NCI-H2107 (cell line): Measurements from ENCODE around the gene IRX2.

Source experiments
- DNase-seq: peaks from one replicate; lab custom pipeline; 2025; lab: John Stamatoyannopoulos, UW

IRX2 gene

GRCh38 chr5:2714026-2714425 lies 37.5 kb downstream of the IRX2 start:
- DNase-seq, result no peak

- DNase-seq, result no peak
Observed at GRCh38 chr5:2711446-2712425, 39.7 kb downstream of the IRX2 start.

- no peak for DNase-seq
Observed at GRCh38 chr5:2710910-2711309, 40.6 kb downstream of the IRX2 start.

GRCh38 chr5:2709976-2710689 lies 41.3 kb downstream of the IRX2 start:
- DNase-seq, result no peak

- DNase-seq, result no peak
Observed at GRCh38 chr5:2708751-2709150, 42.7 kb downstream of the IRX2 start.

- no peak for DNase-seq
Observed at GRCh38 chr5:2708132-2708531, 43.3 kb downstream of the IRX2 start.

- no peak for DNase-seq
Observed at GRCh38 chr5:2705861-2706260, 45.6 kb downstream of the IRX2 start.

GRCh38 chr5:2704806-2705645 lies 46.5 kb downstream of the IRX2 start:
- DNase-seq, result no peak

- DNase-seq, result no peak
Observed at GRCh38 chr5:2704111-2704510, 47.4 kb downstream of the IRX2 start.

GRCh38 chr5:2703615-2704014 lies 47.9 kb downstream of the IRX2 start:
- no peak for DNase-seq

GRCh38 chr5:2703041-2703440 lies 48.4 kb downstream of the IRX2 start:
- no peak for DNase-seq

GRCh38 chr5:2702096-2702879 lies 49.2 kb downstream of the IRX2 start:
- no peak for DNase-seq

- DNase-seq, result no peak
Observed at GRCh38 chr5:2701592-2701991, 49.9 kb downstream of the IRX2 start.

- DNase-seq, result no peak
Observed at GRCh38 chr5:2700876-2701275, 50.6 kb downstream of the IRX2 start.

- no peak for DNase-seq
Observed at GRCh38 chr5:2699686-2700085, 51.8 kb downstream of the IRX2 start.

GRCh38 chr5:2699231-2699630 lies 52.2 kb downstream of the IRX2 start:
- no peak for DNase-seq

GRCh38 chr5:2698581-2698980 lies 52.9 kb downstream of the IRX2 start:
- no peak for DNase-seq

- DNase-seq, result no peak
Observed at GRCh38 chr5:2697446-2698200, 53.9 kb downstream of the IRX2 start.

- no peak for DNase-seq
Observed at GRCh38 chr5:2697041-2697440, 54.4 kb downstream of the IRX2 start.
